ENCODE measurements around the gene TJP1.

GRCh38 chr15:29698030-29698701, 124.1 kb downstream of the TJP1 start:
- TF ChIP-seq POLR2AphosphoS5 (IDR thresholded peaks at IDR 0.05; ENCODE audit: low read depth, low read length) (no peak), TAF1 (IDR thresholded peaks at IDR 0.05; ENCODE audit: low read depth, low read length) (no peak), POLR2A (IDR thresholded peaks at IDR 0.05; ENCODE audit: low read depth, low read length) (no peak), PAX5 (IDR thresholded peaks at IDR 0.05; ENCODE audit: insufficient read depth, low read length, severe bottlenecking) (no peak)
